HCT116 (cell line): ENCODE measurements around the gene MARCHF3. TPM values are rescaled to one million over a fixed set of nuclear protein-coding genes. Genes with fewer than 3 reads are reported as not detected.

Experiments
- ATAC-seq: fragments of 200-7000 bp; cut with Tn5 transposase; 2 replicates; pipeline ENCODE4 v1.9.1; 2020; ENCODE audit warnings: mild to moderate bottlenecking, moderate library complexity
- BruUV-seq: library from RNA; stranded (reverse); fragments of 400-500 nt; replicated peaks from 2 replicates; lab custom pipeline; 2021; lab: Mats Ljungman, UMichigan
- CTCF ChIA-PET: fragments of 300-600 bp; sonication (Branson Sonifier 250); formaldehyde crosslinking; loops from one replicate; lab custom pipeline; 2021; ENCODE audit warnings: antibody characterized with exemption; lab: Charles Lee
- POLR2A ChIA-PET: fragments of 300-600, 350-600 bp; sonication (Branson Sonifier 250); formaldehyde crosslinking; loops from one replicate; lab custom pipeline; 2021; ENCODE audit warnings: antibody characterized with exemption; lab: Charles Lee
- RAD21 ChIA-PET, 2 experiments: fragments of 300-600 bp; sonication (Branson Sonifier 250); formaldehyde crosslinking; loops; one replicate each; lab custom pipeline; 2023; ENCODE audit warnings: low total read pairs in 2 of 2; ENCODE audit not compliant: uncharacterized antibody in 2 of 2, unreplicated experiment in 2 of 2, low non-redundant PET in 1 of 2; lab: Charles Lee
- DNase-seq: peaks from one replicate; pipeline ENCODE4 v3.0.0-alpha.2; 2010; ENCODE audit warnings: low read depth, low spot score
- H2AFZ ChIP-seq: fragments of 200-600 bp; shearing (Covaris generic), sonication (generic); 2 replicates; pipeline ENCODE4 v1.6.1; 2017; ENCODE audit warnings: low read depth, mixed run types, mixed read lengths, antibody characterized with exemption, low read length; ENCODE audit not compliant: poor library complexity, severe bottlenecking
- H3K27ac ChIP-seq: 2 replicates; pipeline ENCODE4 v1.5.1; 2012; ENCODE audit warnings: low read depth, low read length
- H3K27me3 ChIP-seq: fragments of 200-600 bp; sonication (generic); 2 replicates; pipeline ENCODE4 v1.6.1; 2016; ENCODE audit warnings: mixed run types, low read length, mixed read lengths; ENCODE audit not compliant: insufficient read depth
- H3K36me3 ChIP-seq, 2 experiments: fragments of 200-500 bp in 1 of 2; fragments of 200-600 bp in 1 of 2; sonication (Bioruptor generic) in 1 of 2; sonication (generic) in 1 of 2; 2 replicates each; pipeline versions ENCODE4 v1.5.1 to v1.6.1; 2014 to 2016; ENCODE audit warnings: low read length in 2 of 2, inconsistent platforms in 1 of 2, mixed read lengths in 1 of 2, mixed run types in 1 of 2; ENCODE audit not compliant: insufficient read depth in 2 of 2, control insufficient read depth in 1 of 2
- H3K4me1 ChIP-seq, 2 experiments: fragments of 200-600 bp in 1 of 2; sonication (generic) in 1 of 2; 2 replicates each; pipeline versions ENCODE4 v1.5.1 to v1.6.1; 2012 to 2017; ENCODE audit warnings: low read length in 2 of 2, inconsistent platforms in 1 of 2, mild to moderate bottlenecking in 1 of 2, mixed read lengths in 1 of 2, mixed run types in 1 of 2, moderate library complexity in 1 of 2; ENCODE audit not compliant: insufficient read depth in 2 of 2, control insufficient read depth in 1 of 2
- H3K4me2 ChIP-seq: fragments of 200-600 bp; sonication (generic); 2 replicates; pipeline ENCODE4 v1.6.1; 2017; ENCODE audit warnings: mixed run types, low read length, mixed read lengths
- H3K4me3 ChIP-seq, 2 experiments: fragments of 200-600 bp in 1 of 2; sonication (generic) in 1 of 2; replicated peaks in 1 of 2; 2 replicates each; pipeline ENCODE4 v1.5.1; 2011 to 2016; ENCODE audit warnings: low read length in 2 of 2, control low read depth in 1 of 2, low read depth in 1 of 2, mild to moderate bottlenecking in 1 of 2, mixed read lengths in 1 of 2, mixed run types in 1 of 2
- H3K79me2 ChIP-seq: fragments of 200-600 bp; sonication (generic); 2 replicates; pipeline ENCODE4 v1.6.1; 2017; ENCODE audit warnings: mild to moderate bottlenecking, mixed run types, low read length, moderate library complexity, mixed read lengths; ENCODE audit not compliant: insufficient read depth
- H3K9ac ChIP-seq: fragments of 200-600 bp; sonication (generic); 2 replicates; pipeline ENCODE4 v1.6.1; 2016; ENCODE audit warnings: low read length, mixed read lengths
- H3K9me2 ChIP-seq: fragments of 200-600 bp; sonication (generic), shearing (Covaris generic); 2 replicates; pipeline ENCODE4 v1.6.1; 2017; ENCODE audit warnings: mixed run types, mild to moderate bottlenecking, moderate library complexity; ENCODE audit not compliant: insufficient read depth
- H3K9me3 ChIP-seq, 2 experiments: fragments of 200-500 bp in 1 of 2; fragments of 200-600 bp in 1 of 2; sonication (Bioruptor generic) in 1 of 2; sonication (generic) in 1 of 2; 2 replicates each; pipeline ENCODE4 v1.6.1; 2014 to 2017; ENCODE audit warnings: low read length in 2 of 2, mixed read lengths in 2 of 2, inconsistent platforms in 1 of 2, low read depth in 1 of 2, mild to moderate bottlenecking in 1 of 2, mixed run types in 1 of 2, moderate library complexity in 1 of 2; ENCODE audit not compliant: control insufficient read depth in 1 of 2, insufficient read depth in 1 of 2
- H4K20me1 ChIP-seq: fragments of 200-600 bp; sonication (generic), shearing (Covaris generic); 2 replicates; pipeline ENCODE4 v1.6.1; 2017; ENCODE audit warnings: mixed run types, mild to moderate bottlenecking, moderate library complexity; ENCODE audit not compliant: insufficient read depth
- ATF3 ChIP-seq: IDR thresholded peaks from 2 replicates; pipeline ENCODE4 v1.6.1; 2012
- CBX3 ChIP-seq: IDR thresholded peaks from 2 replicates; pipeline ENCODE4 v1.6.1; 2012; ENCODE audit warnings: low read depth
- CEBPB ChIP-seq: IDR thresholded peaks from 2 replicates; pipeline ENCODE4 v1.6.1; 2012; ENCODE audit warnings: low read depth
- EGR1 ChIP-seq: IDR thresholded peaks from 2 replicates; pipeline ENCODE4 v1.6.1; 2012; ENCODE audit warnings: low read depth
- ELF1 ChIP-seq: IDR thresholded peaks from 2 replicates; pipeline ENCODE4 v1.6.1; 2012; ENCODE audit warnings: low read depth, borderline replicate concordance
- EZH2 ChIP-seq: fragments of 200-600 bp; sonication (generic); IDR thresholded peaks from 2 replicates; pipeline ENCODE4 v1.6.1; 2017; ENCODE audit warnings: antibody characterized with exemption, mixed run types
- JUND ChIP-seq: IDR thresholded peaks from 2 replicates; pipeline ENCODE4 v1.6.1; 2012
- POLR2A ChIP-seq: IDR thresholded peaks from 2 replicates; pipeline ENCODE4 v1.7.0; 2011; ENCODE audit warnings: borderline replicate concordance; ENCODE audit not compliant: insufficient read depth, insufficient read length; ENCODE audit errors: extremely low read depth
- POLR2AphosphoS5 ChIP-seq: IDR thresholded peaks from 2 replicates; pipeline ENCODE4 v1.6.1; 2011; ENCODE audit warnings: mild to moderate bottlenecking, low read depth, low read length, moderate library complexity
- REST ChIP-seq: IDR thresholded peaks from 2 replicates; pipeline ENCODE4 v1.6.1; 2012; ENCODE audit warnings: low read depth
- SRF ChIP-seq: IDR thresholded peaks from 2 replicates; pipeline ENCODE4 v1.6.1; 2012; ENCODE audit warnings: low read depth
- TCF7L2 ChIP-seq: IDR thresholded peaks from 2 replicates; pipeline ENCODE4 v1.7.0; 2011; ENCODE audit warnings: borderline replicate concordance, inconsistent platforms; ENCODE audit not compliant: insufficient read depth, insufficient read length; ENCODE audit errors: extremely low read depth
- ZBTB33 ChIP-seq: IDR thresholded peaks from 2 replicates; pipeline ENCODE4 v1.6.1; 2011; ENCODE audit warnings: mild to moderate bottlenecking, low read length, moderate library complexity; ENCODE audit not compliant: insufficient replicate concordance; ENCODE audit errors: extremely low read depth
- ZFX ChIP-seq: fragments of 450-650 bp; IDR thresholded peaks from 2 replicates; pipeline ENCODE4 v1.6.1; 2017
- ZNF274 ChIP-seq: fragments of 200-500 bp; sonication (Bioruptor generic); IDR thresholded peaks from 2 replicates; pipeline ENCODE4 v1.6.1; 2014; ENCODE audit warnings: mild to moderate bottlenecking, low read depth, low read length, inconsistent platforms
- intact Hi-C: fragments of 100-400 bp; cut with micrococcal nuclease; formaldehyde crosslinking; loops from 2 replicates; pipeline ENCODE4 v1.10.0; 2022
- total RNA-seq: library from RNA; stranded (reverse); gene quantifications from one replicate; pipeline ENCODE4 v1.2.1, GENCODE V29; 2021; ENCODE audit not compliant: unreplicated experiment

Gene MARCHF3
- total RNA-seq, 1 experiment from 2014 or later = 2.3 TPM

GRCh38 chr5:126978258-126978657 is 52.1 kb downstream of the MARCHF3 start:
- no peaks in the 10 kb centered on the region for H3K79me2 ChIP-seq
- intact Hi-C loops = no loop called here
- ATAC-seq = no peak
- TF ChIP-seq ZNF274 (no peak), CBX3 (no peak), ZFX (no peak), ATF3 (no peak), POLR2A (no peak), ELF1 (no peak), EGR1 (no peak)
- TF ChIP-seq, all 23 proteins: peak for 0
- no peak for DNase-seq
- Histone ChIP-seq H2AFZ (no peak overlapping the region), H3K4me1 (no peaks in the 10 kb centered on the region), H3K4me3 (no peak overlapping the region), H3K27ac (no peak overlapping the region), H3K36me3 (no peaks in the 10 kb centered on the region), H3K4me2 (no peak overlapping the region), H3K9me3 (no peaks in the 10 kb centered on the region), H3K9ac (no peak overlapping the region), H3K27me3 (no peaks in the 10 kb centered on the region), H4K20me1 (no peaks in the 10 kb centered on the region), H3K9me2 (no peaks in the 10 kb centered on the region)
- CTCF ChIA-PET = no interaction called here
- no TSS peak for BruUV-seq
- POLR2A ChIA-PET = no interaction called here
- RAD21 ChIA-PET = no interaction called here

- H3K9me3 ChIP-seq = no peaks in the 10 kb centered on the region
- no peak overlapping the region for H3K27ac ChIP-seq
- no peaks in the 10 kb centered on the region for H3K9me2 ChIP-seq
- H3K4me2 ChIP-seq = no peak overlapping the region
- no peaks in the 10 kb centered on the region for H3K36me3 ChIP-seq
- ATAC-seq (no peak), DNase-seq (no peak)
- H3K4me1 ChIP-seq = no peaks in the 10 kb centered on the region
- POLR2A ChIA-PET = no interaction called here
- no peak overlapping the region for H2AFZ ChIP-seq
- H3K4me3 ChIP-seq = no peak overlapping the region
- RAD21 ChIA-PET = no interaction called here
- no TSS peak for BruUV-seq
- no peaks in the 10 kb centered on the region for H4K20me1 ChIP-seq
- H3K9ac ChIP-seq = no peak overlapping the region
- intact Hi-C loops = no loop called here
- no peaks in the 10 kb centered on the region for H3K79me2 ChIP-seq
- CTCF ChIA-PET = no interaction called here
- H3K27me3 ChIP-seq = no peaks in the 10 kb centered on the region
- TF ChIP-seq EZH2 (no peak), JUND (no peak), TCF7L2 (no peak), SRF (no peak), ZNF274 (no peak), POLR2AphosphoS5 (no peak), REST (no peak), EGR1 (no peak), CEBPB (no peak), CBX3 (no peak), ZBTB33 (no peak)
Measured at GRCh38 chr5:126976520-126977172, 53.7 kb downstream of the MARCHF3 start.
